ENCODE measurements around the gene NOXO1.
"Not testable (repeated sequence)": the region's sequence is repeated elsewhere in the genome, so short reads cannot be mapped to it uniquely, and the experiment has no call there.

Gene NOXO1

GRCh38 chr16:2015117-2015946, 34.1 kb upstream of the NOXO1 start:
- DNase-seq (ENCODE audit: low read depth), result peak; percentile 78
- H3K4me3 ChIP-seq (ENCODE audit: low read depth, low read length), result no peak overlapping the region
- TF ChIP-seq MYC (IDR thresholded peaks at IDR 0.05; ENCODE audit: low read depth, low read length) (no peak), MAX (IDR thresholded peaks at IDR 0.05; ENCODE audit: low read depth, low read length) (no peak), POLR2A (IDR thresholded peaks at IDR 0.05; ENCODE audit: extremely low read depth, insufficient read length) (no peak)

- no peak for TF ChIP-seq CTCF (IDR thresholded peaks at IDR 0.05; ENCODE audit: low read depth, low read length)
- TF ChIP-seq POLR2A (IDR thresholded peaks at IDR 0.05; ENCODE audit: extremely low read depth, insufficient read length), result no peak
- TF ChIP-seq MYC (IDR thresholded peaks at IDR 0.05; ENCODE audit: low read depth, low read length), result no peak
- no peak for TF ChIP-seq MAX (IDR thresholded peaks at IDR 0.05; ENCODE audit: low read depth, low read length)
- H3K4me3 ChIP-seq (ENCODE audit: low read depth, low read length), result no peak overlapping the region
Observed at GRCh38 chr16:2013527-2013926, 32.3 kb upstream of the NOXO1 start.

GRCh38 chr16:2011726-2012125, 30.5 kb upstream of the NOXO1 start:
- not testable (repeated sequence) for DNase-seq (ENCODE audit: low read depth); H3K4me3 ChIP-seq (ENCODE audit: low read depth, low read length)

More at GRCh38 chr16:2013527-2013926, 32.3 kb upstream of the NOXO1 start:
- no peak for DNase-seq (ENCODE audit: low read depth)

- TF ChIP-seq MYC (IDR thresholded peaks at IDR 0.05; ENCODE audit: low read depth, low read length) (peak; percentile 85), CTCF (IDR thresholded peaks at IDR 0.05; ENCODE audit: low read depth, low read length) (no peak), POLR2A (IDR thresholded peaks at IDR 0.05; ENCODE audit: extremely low read depth, insufficient read length) (peak; percentile 92), MAX (IDR thresholded peaks at IDR 0.05; ENCODE audit: low read depth, low read length) (peak; percentile 98)
- H3K4me3 ChIP-seq (ENCODE audit: low read depth, low read length), result peak within 1 kb of the TSS; percentile 95
- peak; percentile 89 for DNase-seq (ENCODE audit: low read depth)
Observed at GRCh38 chr16:2009791-2010510, 28.7 kb upstream of the NOXO1 start, which contains the start of gene ZNF598. ZNF598 (minus strand) TSS chr16:2009821.

GRCh38 chr16:2009164-2009711, 28.0 kb upstream of the NOXO1 start:
- H3K4me3 ChIP-seq (ENCODE audit: low read depth, low read length), result peak overlapping the region; percentile 86
- peak; percentile 47 for DNase-seq (ENCODE audit: low read depth)
- no peak for TF ChIP-seq CTCF (IDR thresholded peaks at IDR 0.05; ENCODE audit: low read depth, low read length)
- TF ChIP-seq MAX (IDR thresholded peaks at IDR 0.05; ENCODE audit: low read depth, low read length), result no peak
- TF ChIP-seq MYC (IDR thresholded peaks at IDR 0.05; ENCODE audit: low read depth, low read length), result no peak
- TF ChIP-seq POLR2A (IDR thresholded peaks at IDR 0.05; ENCODE audit: extremely low read depth, insufficient read length), result no peak

GRCh38 chr16:2008631-2009163, 27.4 kb upstream of the NOXO1 start:
- DNase-seq (ENCODE audit: low read depth), result peak; percentile 68
- no peak; the same call in 1 of the 2 replicates for TF ChIP-seq MAX (IDR thresholded peaks at IDR 0.05; ENCODE audit: low read depth, low read length)
- TF ChIP-seq CTCF (IDR thresholded peaks at IDR 0.05; ENCODE audit: low read depth, low read length), result no peak
- no peak for TF ChIP-seq POLR2A (IDR thresholded peaks at IDR 0.05; ENCODE audit: extremely low read depth, insufficient read length)
- no peak for TF ChIP-seq MYC (IDR thresholded peaks at IDR 0.05; ENCODE audit: low read depth, low read length)
- peak overlapping the region; percentile 86 for H3K4me3 ChIP-seq (ENCODE audit: low read depth, low read length)
